K562 (cell line): ENCODE measurements around the gene ANKRD34A. TPM values are rescaled to one million over a fixed set of nuclear protein-coding genes. Genes with fewer than 3 reads are reported as not detected.

ENCODE experiments used
- ARID2 ChIP-seq: fragments of 450-650 bp; IDR thresholded peaks from 2 replicates; pipeline ENCODE4 v1.6.1; 2017; ENCODE audit warnings: antibody characterized with exemption, mild to moderate bottlenecking
- CHCHD3 ChIP-seq: fragments of 250-450 bp; sonication (Bioruptor Pico); IDR thresholded peaks from 2 replicates; pipeline ENCODE4 v2.1.2; 2022; ENCODE audit warnings: mild to moderate bottlenecking
- CHD1 ChIP-seq: fragments of 200-600 bp; sonication (generic); IDR thresholded peaks from one replicate; pipeline ENCODE4 v1.6.1; 2012; ENCODE audit warnings: mild to moderate bottlenecking, moderate library complexity, low read length, inconsistent platforms
- FOXM1 ChIP-seq, 2 experiments: fragments of 450-650 bp in 1 of 2; sonication (generic) in 1 of 2; formaldehyde crosslinking in 1 of 2; IDR thresholded peaks; 2 replicates each; pipeline versions ENCODE4 v1.6.1 to v1.9.0; 2017 to 2022; ENCODE audit warnings: low read depth in 2 of 2, mild to moderate bottlenecking in 2 of 2, missing genetic modification reagents in 1 of 2, moderate library complexity in 1 of 2
- KAT7 ChIP-seq: sonication (generic); formaldehyde crosslinking; IDR thresholded peaks from 2 replicates; pipeline ENCODE4 v1.8.0; 2022; ENCODE audit warnings: missing genetic modification reagents, mild to moderate bottlenecking, borderline replicate concordance
- MBD2 ChIP-seq: sonication (generic); IDR thresholded peaks from 2 replicates; pipeline ENCODE4 v1.6.1; 2016; ENCODE audit warnings: low read depth, borderline replicate concordance
- NCOA4 ChIP-seq: fragments of 450-650 bp; IDR thresholded peaks from 2 replicates; pipeline ENCODE4 v1.6.1; 2018; ENCODE audit warnings: mild to moderate bottlenecking; ENCODE audit not compliant: partially characterized antibody
- NFRKB ChIP-seq: fragments of 450-650 bp; IDR thresholded peaks from 2 replicates; pipeline ENCODE4 v1.6.1; 2016; ENCODE audit warnings: low read depth
- SIRT6 ChIP-seq: IDR thresholded peaks from one replicate; pipeline ENCODE4 v1.6.1; 2012; ENCODE audit warnings: low read depth, mild to moderate bottlenecking, control low read depth, inconsistent platforms, low read length, moderate library complexity
- TEAD2 ChIP-seq: fragments of 450-650 bp; IDR thresholded peaks from 2 replicates; pipeline ENCODE4 v1.6.1; 2016; ENCODE audit warnings: missing genetic modification characterization, control low read depth, missing compliant biosample characterization
- ZKSCAN1 ChIP-seq: fragments of 150-350 bp; IDR thresholded peaks from 2 replicates; pipeline ENCODE4 v1.6.1; 2016; ENCODE audit warnings: low read depth, low read length
- ZNF77 ChIP-seq: fragments of 250-450 bp; sonication (Bioruptor Pico); IDR thresholded peaks from 2 replicates; pipeline ENCODE4 v1.5.0; 2020
- ZNF778 ChIP-seq: fragments of 450-650 bp; formaldehyde crosslinking; IDR thresholded peaks from 2 replicates; pipeline ENCODE4 v1.4.0; 2020; ENCODE audit warnings: mild to moderate bottlenecking, moderate library complexity
- polyA plus RNA-seq, 8 experiments: library from polyadenylated mRNA; depleted of rRNA in 4 of 8; stranded (reverse) in 5 of 8; unstranded in 3 of 8; fragments of >200 nt; fragmentation: Nextera tagmentation in 2 of 8; fragmentation: Illumina TruSeq in 1 of 8; extraction: Ambion mirVana in 2 of 8; extraction: Trizol in 1 of 8; gene quantifications; 2 replicates each; pipeline versions ENCODE4 v1.2.1 to v1.2.3, GENCODE V29; 2011 to 2014; ENCODE audit warnings: inconsistent platforms in 1 of 8, missing spikeins in 1 of 8
- total RNA-seq, 7 experiments: library from RNA; depleted of rRNA in 6 of 7; stranded (reverse); fragments of >200 nt in 6 of 7; fragmentation: Illumina TruSeq in 2 of 7; extraction: Trizol in 2 of 7; gene quantifications; 2 replicates each; pipeline versions ENCODE4 v1.2.1 to v1.2.3, GENCODE V29; 2011 to 2021; ENCODE audit warnings: low replicate concordance in 1 of 7
- TF ChIP-seq, protein P1 (sequence below): fragments of 250-450 bp; sonication (Bioruptor Pico); IDR thresholded peaks from 2 replicates; pipeline ENCODE4 v1.4.0; 2020
- TF ChIP-seq, protein P2 (sequence below): fragments of 450-650 bp; IDR thresholded peaks from 2 replicates; pipeline ENCODE4 v1.6.1; 2016; ENCODE audit warnings: borderline replicate concordance
- TF ChIP-seq, protein P3 (sequence below): fragments of 250-450 bp; sonication (Bioruptor Pico); IDR thresholded peaks from 2 replicates; pipeline ENCODE4 v1.6.1; 2021; ENCODE audit warnings: mild to moderate bottlenecking
- TF ChIP-seq, protein P4 (sequence below): fragments of 250-450 bp; sonication (Bioruptor Pico); IDR thresholded peaks from 2 replicates; pipeline ENCODE4 v1.5.0; 2021; ENCODE audit warnings: mild to moderate bottlenecking, moderate library complexity

ANKRD34A gene
- total and polyA plus RNA-seq, 9 of the 15 experiments (the other 6 are each of a cell fraction or from before 2014, with no cell fraction given): 0.06 to 1.6 (median 0.43) TPM

DNA sequence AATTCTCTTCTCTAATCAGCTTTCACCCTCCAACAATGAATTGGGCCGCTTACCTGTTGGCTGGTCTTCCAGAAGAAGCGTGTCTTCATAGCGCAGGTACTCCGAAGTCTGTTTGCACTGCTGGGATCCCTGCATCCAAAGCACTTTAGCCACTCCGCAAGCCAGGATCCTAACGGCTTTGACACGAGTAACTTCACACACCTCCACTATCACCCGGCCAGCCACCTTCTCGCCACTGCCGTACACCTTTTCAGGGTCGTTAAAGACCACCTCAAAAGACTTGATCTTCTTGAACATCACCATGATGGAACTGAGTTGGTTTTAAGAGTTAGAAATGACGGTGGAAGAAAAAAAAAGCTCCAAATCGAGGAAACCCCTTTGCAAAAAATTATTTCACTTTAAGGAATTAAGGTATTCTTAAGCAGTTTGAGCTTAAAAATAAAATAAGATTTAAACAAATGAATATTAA lies 31.6 kb upstream of the ANKRD34A start (continued):
- TF ChIP-seq, protein P1, sequence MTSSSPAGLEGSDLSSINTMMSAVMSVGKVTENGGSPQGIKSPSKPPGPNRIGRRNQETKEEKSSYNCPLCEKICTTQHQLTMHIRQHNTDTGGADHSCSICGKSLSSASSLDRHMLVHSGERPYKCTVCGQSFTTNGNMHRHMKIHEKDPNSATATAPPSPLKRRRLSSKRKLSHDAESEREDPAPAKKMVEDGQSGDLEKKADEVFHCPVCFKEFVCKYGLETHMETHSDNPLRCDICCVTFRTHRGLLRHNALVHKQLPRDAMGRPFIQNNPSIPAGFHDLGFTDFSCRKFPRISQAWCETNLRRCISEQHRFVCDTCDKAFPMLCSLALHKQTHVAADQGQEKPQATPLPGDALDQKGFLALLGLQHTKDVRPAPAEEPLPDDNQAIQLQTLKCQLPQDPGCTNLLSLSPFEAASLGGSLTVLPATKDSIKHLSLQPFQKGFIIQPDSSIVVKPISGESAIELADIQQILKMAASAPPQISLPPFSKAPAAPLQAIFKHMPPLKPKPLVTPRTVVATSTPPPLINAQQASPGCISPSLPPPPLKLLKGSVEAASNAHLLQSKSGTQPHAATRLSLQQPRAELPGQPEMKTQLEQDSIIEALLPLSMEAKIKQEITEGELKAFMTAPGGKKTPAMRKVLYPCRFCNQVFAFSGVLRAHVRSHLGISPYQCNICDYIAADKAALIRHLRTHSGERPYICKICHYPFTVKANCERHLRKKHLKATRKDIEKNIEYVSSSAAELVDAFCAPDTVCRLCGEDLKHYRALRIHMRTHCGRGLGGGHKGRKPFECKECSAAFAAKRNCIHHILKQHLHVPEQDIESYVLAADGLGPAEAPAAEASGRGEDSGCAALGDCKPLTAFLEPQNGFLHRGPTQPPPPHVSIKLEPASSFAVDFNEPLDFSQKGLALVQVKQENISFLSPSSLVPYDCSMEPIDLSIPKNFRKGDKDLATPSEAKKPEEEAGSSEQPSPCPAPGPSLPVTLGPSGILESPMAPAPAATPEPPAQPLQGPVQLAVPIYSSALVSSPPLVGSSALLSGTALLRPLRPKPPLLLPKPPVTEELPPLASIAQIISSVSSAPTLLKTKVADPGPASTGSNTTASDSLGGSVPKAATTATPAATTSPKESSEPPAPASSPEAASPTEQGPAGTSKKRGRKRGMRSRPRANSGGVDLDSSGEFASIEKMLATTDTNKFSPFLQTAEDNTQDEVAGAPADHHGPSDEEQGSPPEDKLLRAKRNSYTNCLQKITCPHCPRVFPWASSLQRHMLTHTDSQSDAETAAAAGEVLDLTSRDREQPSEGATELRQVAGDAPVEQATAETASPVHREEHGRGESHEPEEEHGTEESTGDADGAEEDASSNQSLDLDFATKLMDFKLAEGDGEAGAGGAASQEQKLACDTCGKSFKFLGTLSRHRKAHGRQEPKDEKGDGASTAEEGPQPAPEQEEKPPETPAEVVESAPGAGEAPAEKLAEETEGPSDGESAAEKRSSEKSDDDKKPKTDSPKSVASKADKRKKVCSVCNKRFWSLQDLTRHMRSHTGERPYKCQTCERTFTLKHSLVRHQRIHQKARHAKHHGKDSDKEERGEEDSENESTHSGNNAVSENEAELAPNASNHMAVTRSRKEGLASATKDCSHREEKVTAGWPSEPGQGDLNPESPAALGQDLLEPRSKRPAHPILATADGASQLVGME: no peak
- TF ChIP-seq, protein P2, sequence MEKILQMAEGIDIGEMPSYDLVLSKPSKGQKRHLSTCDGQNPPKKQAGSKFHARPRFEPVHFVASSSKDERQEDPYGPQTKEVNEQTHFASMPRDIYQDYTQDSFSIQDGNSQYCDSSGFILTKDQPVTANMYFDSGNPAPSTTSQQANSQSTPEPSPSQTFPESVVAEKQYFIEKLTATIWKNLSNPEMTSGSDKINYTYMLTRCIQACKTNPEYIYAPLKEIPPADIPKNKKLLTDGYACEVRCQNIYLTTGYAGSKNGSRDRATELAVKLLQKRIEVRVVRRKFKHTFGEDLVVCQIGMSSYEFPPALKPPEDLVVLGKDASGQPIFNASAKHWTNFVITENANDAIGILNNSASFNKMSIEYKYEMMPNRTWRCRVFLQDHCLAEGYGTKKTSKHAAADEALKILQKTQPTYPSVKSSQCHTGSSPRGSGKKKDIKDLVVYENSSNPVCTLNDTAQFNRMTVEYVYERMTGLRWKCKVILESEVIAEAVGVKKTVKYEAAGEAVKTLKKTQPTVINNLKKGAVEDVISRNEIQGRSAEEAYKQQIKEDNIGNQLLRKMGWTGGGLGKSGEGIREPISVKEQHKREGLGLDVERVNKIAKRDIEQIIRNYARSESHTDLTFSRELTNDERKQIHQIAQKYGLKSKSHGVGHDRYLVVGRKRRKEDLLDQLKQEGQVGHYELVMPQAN: peak; percentile 69
- TF ChIP-seq ARID2: 0 out of 2 replicates have a peak, but pooled peaks have one; percentile 9
- TF ChIP-seq CHD1: peak; percentile 100
- TF ChIP-seq, protein P3, sequence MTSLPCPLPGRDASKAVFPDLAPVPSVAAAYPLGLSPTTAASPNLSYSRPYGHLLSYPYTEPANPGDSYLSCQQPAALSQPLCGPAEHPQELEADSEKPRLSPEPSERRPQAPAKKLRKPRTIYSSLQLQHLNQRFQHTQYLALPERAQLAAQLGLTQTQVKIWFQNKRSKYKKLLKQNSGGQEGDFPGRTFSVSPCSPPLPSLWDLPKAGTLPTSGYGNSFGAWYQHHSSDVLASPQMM (CRISPR knock-in tag): peak; percentile 46; the same call in 1 of the 2 replicates
- TF ChIP-seq MBD2: no peak
- TF ChIP-seq, protein P4, sequence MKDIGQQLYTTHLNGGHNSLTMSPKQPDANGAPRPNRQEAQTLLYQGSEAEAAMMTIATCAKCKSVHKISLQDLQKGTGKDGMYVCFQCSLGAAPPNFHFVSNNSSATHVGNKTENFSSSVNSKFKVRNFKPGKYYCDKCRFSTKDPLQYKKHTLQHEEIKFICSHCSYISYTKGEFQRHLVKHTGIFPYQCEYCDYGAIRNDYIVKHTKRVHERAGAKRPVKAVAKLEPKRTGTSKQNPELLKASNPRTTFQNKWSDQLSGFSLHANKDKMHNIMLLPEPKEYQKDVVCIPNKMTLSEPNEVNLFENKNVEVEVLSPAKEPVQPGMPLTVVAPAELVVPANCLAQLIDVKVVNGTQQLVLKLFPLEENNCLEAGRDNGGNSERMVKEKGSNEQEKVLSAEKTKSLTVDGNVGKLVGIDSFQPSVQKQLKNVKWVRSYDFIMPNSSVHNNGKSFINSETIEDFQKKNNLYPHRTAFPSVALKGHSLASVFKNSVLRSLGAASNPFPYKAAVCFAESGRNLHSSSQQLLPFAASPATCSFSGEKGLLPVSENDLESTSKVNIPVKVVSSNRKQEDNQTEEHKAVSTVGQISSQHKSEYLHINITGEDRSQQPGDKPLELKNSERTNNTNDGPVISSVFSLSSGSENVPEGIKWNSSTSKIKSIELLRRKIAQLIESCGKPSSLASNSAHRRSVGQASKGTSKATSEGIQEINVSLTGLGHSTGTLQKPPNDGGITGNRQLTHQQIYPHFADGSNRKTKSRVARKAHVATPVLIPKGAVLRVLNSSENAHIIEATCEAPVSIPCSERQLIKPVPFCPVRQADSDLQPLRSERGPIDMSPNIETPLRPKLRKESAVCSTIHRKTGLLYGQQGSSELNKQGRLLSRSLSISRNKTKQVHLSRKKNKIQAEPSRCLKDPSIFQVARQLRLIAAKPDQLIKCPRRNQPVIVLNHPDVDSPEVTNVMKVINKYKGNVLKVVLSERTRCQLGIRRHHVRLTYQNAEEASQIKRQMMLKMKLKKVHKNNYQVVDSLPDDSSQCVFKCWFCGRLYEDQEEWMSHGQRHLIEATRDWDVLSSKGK (CRISPR knock-in tag): peak; percentile 13; the same call in 1 of the 2 replicates
- 0 out of 2 replicates have a peak, but pooled peaks have one; percentile 31 for TF ChIP-seq KAT7
- peak; percentile 84; the same call in 1 of the 2 replicates for TF ChIP-seq ZNF77 (CRISPR knock-in tag)
- TF ChIP-seq SIRT6: peak; percentile 17
- TF ChIP-seq ZKSCAN1: no peak
- no peak for TF ChIP-seq TEAD2
- no peak for TF ChIP-seq FOXM1 (IDR thresholded peaks at IDR 0.05; ENCODE audit: low read depth)
- no peak for TF ChIP-seq FOXM1 (CRISPR knock-in tag; IDR thresholded peaks at IDR 0.05; ENCODE audit: low read depth)
- no peak for TF ChIP-seq ZNF778 (CRISPR knock-in tag)
- TF ChIP-seq NCOA4: no peak
- peak; percentile 14; the same call in 1 of the 2 replicates for TF ChIP-seq NFRKB
- 0 out of 2 replicates have a peak, but pooled peaks have one; percentile 3 for TF ChIP-seq CHCHD3 (CRISPR knock-in tag)
